Coronary artery (tissue), 2 donors: ENCODE results near the gene GK.
"Not testable (repeated sequence)": the region's sequence is repeated elsewhere in the genome, so short reads cannot be mapped to it uniquely, and the experiment has no call there.

Experiments used
- DNase-seq: peaks from one replicate; pipeline ENCODE4 v3.0.0-alpha.2; 2017; ENCODE audit warnings: low spot score
- H3K27ac ChIP-seq, 2 donors: fragments of 200-600 bp; sonication (generic); one replicate each; pipeline ENCODE4 v1.5.1; 2016 to 2019
- H3K4me3 ChIP-seq: fragments of 200-600 bp; sonication (generic); 2 replicates; pipeline ENCODE4 v1.5.1; 2016; ENCODE audit warnings: mild to moderate bottlenecking, moderate library complexity
- TF ChIP-seq, protein P1 (sequence below): fragments of 200-600 bp; sonication (generic); IDR thresholded peaks from one replicate; pipeline ENCODE4 v1.5.1; 2019; ENCODE audit warnings: antibody characterized with exemption

Gene GK

DNA sequence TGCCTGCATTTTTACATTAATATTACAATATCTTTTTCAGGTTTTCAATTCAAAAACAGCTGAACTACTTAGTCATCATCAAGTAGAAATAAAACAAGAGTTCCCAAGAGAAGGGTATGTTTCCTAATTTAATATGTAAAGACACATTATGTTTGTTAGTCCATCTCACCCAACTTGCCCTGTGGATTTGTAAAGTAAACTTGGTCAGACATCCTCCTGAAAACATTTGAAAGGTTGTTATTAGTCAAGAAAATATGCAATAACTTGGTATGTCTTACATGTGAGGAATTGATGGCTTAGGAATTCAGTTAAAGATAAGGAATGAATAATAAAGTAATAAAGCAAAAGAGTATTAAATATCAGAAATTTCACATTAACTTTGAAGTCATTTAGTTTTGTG lies 12.2 kb downstream of the GK start:
- H3K27ac ChIP-seq = no peak overlapping the region
- no peak for DNase-seq
- TF ChIP-seq, protein P1, sequence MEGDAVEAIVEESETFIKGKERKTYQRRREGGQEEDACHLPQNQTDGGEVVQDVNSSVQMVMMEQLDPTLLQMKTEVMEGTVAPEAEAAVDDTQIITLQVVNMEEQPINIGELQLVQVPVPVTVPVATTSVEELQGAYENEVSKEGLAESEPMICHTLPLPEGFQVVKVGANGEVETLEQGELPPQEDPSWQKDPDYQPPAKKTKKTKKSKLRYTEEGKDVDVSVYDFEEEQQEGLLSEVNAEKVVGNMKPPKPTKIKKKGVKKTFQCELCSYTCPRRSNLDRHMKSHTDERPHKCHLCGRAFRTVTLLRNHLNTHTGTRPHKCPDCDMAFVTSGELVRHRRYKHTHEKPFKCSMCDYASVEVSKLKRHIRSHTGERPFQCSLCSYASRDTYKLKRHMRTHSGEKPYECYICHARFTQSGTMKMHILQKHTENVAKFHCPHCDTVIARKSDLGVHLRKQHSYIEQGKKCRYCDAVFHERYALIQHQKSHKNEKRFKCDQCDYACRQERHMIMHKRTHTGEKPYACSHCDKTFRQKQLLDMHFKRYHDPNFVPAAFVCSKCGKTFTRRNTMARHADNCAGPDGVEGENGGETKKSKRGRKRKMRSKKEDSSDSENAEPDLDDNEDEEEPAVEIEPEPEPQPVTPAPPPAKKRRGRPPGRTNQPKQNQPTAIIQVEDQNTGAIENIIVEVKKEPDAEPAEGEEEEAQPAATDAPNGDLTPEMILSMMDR = no peak
- no peak overlapping the region for H3K4me3 ChIP-seq

DNA sequence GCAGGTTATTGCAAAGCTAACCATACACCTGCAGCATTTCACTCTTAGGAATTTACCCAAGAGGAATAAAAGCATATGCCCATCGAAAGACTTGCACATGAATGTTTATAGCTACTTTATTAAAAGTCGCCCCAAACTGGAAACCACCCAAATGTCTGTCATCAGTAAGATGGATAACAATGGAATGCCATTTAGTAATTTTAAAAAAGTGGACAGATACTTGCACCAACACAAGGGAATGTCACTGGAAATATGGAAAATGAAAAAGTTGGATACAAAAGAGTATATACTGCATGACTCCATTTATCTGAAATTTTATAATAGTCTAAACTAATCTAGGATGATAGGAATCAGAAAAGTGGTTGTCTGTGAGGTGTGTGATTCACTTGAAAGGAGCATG lies 12.9 kb downstream of the GK start:
- H3K4me3 ChIP-seq = no peak overlapping the region
- H3K27ac ChIP-seq = no peak overlapping the region
- no peak for DNase-seq
- TF ChIP-seq, protein P1 = no peak

DNA sequence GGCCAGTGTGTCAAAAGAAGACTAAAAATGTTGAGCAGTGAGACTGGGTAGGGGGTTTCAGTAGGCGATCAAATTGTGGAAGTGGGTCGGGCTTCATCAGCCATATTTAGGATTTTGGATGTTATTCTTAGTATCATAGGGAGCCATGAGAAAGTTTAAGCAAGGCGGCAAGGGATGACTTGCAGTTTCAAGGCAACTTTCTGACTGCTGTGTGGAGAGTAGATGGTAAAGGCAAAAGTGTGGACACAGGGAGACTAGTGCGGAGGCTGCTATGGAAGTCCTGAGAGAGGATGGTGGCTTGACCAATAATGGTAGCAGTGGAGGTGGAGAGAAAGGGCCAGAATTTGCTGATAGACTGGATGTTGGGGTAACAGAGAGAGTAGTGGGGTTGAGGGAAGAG lies 15.4 kb downstream of the GK start:
- no peak overlapping the region for H3K27ac ChIP-seq
- H3K4me3 ChIP-seq = no peak overlapping the region
- TF ChIP-seq, protein P1 = no peak
- DNase-seq = no peak

DNA sequence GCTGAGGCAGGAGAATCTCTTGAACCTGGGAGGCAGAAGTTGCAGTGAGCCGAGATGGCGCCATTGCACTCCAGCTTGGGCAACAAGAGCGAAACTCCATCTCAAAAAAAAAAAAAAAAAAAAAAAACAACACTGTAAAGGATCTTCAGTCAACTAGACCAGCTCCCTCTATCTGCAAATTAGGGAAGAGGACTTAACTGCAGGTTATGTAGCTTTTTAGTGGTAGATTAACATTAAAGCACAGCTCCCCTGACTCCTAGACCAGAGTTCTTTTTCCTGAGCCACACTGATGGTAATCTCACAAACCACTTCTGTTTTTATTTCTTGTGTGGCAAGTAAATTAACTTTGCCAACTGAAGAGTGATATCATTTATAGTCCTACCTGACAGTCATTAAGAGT lies 18.0 kb downstream of the GK start:
- H3K27ac ChIP-seq, H3K4me3 ChIP-seq, DNase-seq: not testable (repeated sequence)

DNA sequence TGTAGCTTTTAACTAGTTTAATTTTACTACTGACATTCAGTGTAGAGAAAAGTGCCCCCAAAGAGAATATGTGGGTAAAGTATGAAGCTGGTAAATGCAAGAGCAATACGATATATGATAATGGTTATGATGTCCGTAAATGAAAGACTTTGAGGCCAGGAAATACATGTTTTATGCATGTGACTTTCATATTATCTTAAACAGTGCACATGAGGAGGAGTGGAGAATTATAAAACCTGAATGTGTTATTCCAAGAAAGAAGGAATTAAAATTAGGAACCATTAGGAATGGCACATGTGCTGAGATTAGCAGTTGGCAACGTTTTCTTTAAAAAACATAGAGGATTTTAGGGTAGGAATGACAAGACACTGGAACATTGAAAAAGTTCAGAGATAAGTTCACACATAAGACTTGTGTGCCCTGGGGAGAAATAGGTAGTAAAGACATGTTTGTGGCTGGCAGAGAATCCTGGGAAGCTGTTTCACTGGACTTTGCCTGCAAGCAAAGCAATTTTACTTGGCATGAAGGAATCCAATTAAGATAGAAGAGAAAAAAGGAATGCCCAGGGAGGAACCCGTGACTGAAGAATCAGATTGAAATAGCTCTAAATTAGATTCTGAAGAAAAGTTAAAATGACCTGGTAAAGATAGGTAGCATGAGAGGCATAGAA lies 20.0 kb downstream of the GK start:
- Histone ChIP-seq H3K4me3 (no peak overlapping the region), H3K27ac (no peak overlapping the region)
- no peak for DNase-seq
- TF ChIP-seq, protein P1 = no peak

DNA sequence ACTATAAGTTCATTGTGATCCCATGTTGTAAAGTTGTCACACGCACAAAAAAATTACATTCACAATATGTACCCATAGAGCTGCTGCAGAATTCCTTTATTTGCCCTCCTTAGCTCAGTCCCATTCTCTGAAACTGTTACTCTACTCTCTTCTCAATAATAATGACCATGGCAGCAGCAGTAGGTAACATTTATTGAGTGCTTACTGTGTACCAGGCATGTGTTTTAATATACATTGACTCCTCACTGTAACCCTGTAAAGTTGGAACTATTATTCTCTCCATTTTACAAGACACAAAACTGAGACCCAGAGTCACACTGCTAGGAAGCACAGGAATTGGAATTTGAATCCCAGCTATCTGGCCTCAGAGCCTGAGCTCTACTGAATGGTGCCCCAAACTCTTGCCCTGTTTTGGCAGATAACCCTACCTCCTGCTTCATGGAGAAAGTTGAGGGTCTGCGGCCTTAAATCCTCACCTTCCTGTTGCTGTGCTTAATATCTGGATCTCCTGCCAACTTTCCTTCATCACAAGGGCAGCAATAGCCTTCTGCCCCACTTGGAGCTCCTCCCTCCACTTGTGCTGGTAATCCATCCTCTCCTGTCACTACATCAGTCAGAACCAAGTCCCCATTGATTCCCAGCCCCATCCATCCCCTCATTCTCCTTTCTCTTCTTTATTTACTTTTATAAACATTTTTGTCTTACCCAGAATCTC lies 20.8 kb downstream of the GK start:
- Histone ChIP-seq H3K27ac (no peak overlapping the region), H3K4me3 (no peak overlapping the region)
- TF ChIP-seq, protein P1 = no peak
- DNase-seq = no peak

DNA sequence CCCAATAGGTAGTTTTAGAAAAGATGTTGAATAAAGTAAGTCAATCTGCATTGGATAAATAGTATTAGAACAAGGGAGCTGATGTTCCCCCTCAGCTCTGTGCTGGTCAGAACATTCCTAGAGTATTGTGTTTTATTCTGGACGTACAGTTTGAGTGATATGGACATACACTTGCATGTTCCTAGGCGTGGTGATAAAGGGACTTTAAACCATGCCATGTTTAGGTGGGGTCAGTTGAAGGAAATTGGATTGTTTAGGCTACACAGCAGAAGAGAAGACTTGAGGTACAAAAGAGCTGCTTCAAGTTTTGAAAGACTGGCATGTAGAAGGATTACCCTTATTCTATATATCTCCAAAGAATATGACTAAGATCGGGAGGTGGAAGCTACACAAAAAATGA lies 21.6 kb downstream of the GK start:
- no peak overlapping the region for H3K27ac ChIP-seq

More for the DNA sequence above, 21.6 kb downstream of the GK start:
- DNase-seq = no peak
- TF ChIP-seq, protein P1 = no peak
- no peak overlapping the region for H3K4me3 ChIP-seq
